ENCODE results near the gene SEMA6D. TPM values are rescaled to one million over a fixed set of nuclear protein-coding genes. Genes with fewer than 3 reads are reported as not detected.

The SEMA6D gene
- total RNA-seq, 1 donor from 2014 or later, result 4.0 TPM

DNA sequence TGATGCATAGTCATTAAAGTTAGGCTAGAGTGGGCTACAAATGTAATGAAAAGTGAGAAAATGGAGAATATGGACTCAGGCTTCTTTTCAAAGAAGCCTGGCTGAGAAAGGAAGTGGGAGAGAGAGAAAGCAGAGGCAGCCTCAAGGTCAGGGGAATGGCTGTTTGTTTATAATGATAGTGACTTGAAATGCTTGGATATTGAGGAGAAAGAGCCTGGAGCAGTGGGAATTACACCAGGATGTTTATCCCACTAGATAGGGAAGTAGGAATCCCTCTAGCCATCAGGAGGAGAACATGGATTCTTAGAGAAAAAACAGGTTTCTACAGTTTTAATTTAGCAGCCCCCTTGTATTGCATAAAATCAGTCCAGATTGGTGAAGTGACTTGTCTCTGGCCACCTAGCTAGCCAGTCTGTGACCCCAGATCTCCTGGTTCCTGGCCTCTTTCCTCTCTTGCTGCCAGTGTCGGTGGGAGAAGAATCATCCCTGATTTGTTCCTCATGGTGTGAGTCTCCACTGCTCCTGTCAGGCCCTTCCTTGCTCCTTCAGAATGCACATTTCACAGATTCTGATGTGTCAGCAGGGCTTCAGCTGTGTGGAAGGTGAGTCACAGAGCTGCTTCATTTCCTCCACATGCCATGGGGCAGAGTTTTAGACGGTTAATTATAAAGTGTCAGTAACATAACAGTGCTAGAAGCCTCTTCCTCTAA, 32.9 kb downstream of the SEMA6D start:
- H3K27ac ChIP-seq, result no peak overlapping the region
- no peaks in the 10 kb centered on the region for H3K36me3 ChIP-seq
- DNase-seq (ENCODE audit: low spot score in 2 of 2), result no peak
- no peak overlapping the region for H3K4me3 ChIP-seq
- intact Hi-C loops (cut with DNase I), result no loop called here
- H3K4me1 ChIP-seq, result no peaks in the 10 kb centered on the region
- no peaks in the 10 kb centered on the region for H3K27me3 ChIP-seq
- peaks cover 10 to 15% of the 10 kb centered on the region in 2 donors for H3K9me3 ChIP-seq
- TF ChIP-seq CTCF (IDR thresholded peaks at IDR 0.05), result no peak

GRCh38 chr15:47750740-47751262, 33.5 kb downstream of the SEMA6D start:
- Histone ChIP-seq H3K27me3 (no peaks in the 10 kb centered on the region), H3K9me3 (peaks cover 10 to 15% of the 10 kb centered on the region in 2 donors), H3K4me3 (no peak overlapping the region), H3K4me1 (no peaks in the 10 kb centered on the region), H3K27ac (no peak overlapping the region), H3K36me3 (no peaks in the 10 kb centered on the region)
- DNase-seq (ENCODE audit: low spot score in 2 of 2), result no peak
- intact Hi-C loops (cut with DNase I), result no loop called here
- no peak for TF ChIP-seq CTCF (IDR thresholded peaks at IDR 0.05)

- H3K27ac ChIP-seq, result no peak overlapping the region
- intact Hi-C loops (cut with DNase I), result no loop called here
- H3K4me1 ChIP-seq, result peaks cover 0 to 7% of the 10 kb centered on the region in 2 donors
- no peak for DNase-seq (ENCODE audit: low spot score in 2 of 2)
- no peaks in the 10 kb centered on the region for H3K36me3 ChIP-seq
- H3K4me3 ChIP-seq, result no peak overlapping the region
- no peaks in the 10 kb centered on the region for H3K27me3 ChIP-seq
- peaks cover 10 to 15% of the 10 kb centered on the region in 2 donors for H3K9me3 ChIP-seq
- TF ChIP-seq CTCF (IDR thresholded peaks at IDR 0.05), result no peak
Observed at GRCh38 chr15:47753591-47753990, 36.3 kb downstream of the SEMA6D start.

DNA sequence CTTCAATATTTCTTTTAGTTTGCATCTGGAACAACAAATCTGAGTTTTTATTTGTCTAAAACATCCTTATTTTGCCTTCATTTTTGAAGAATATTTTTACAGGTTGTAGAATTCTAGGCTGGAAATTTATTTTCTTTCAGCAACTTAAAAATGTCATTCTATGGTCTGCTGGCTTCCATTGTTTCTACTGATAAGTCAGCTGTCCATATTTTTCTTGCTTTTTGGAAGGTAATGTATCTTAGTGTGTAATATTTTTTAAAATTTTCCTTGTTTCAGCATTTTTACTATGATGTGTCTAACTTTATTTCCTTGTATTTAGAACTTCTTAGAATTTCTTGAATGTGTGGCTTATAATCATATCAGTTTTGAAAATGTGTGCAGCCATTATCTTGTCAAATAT, 37.0 kb downstream of the SEMA6D start:
- DNase-seq (ENCODE audit: low spot score in 2 of 2), result no peak

DNA sequence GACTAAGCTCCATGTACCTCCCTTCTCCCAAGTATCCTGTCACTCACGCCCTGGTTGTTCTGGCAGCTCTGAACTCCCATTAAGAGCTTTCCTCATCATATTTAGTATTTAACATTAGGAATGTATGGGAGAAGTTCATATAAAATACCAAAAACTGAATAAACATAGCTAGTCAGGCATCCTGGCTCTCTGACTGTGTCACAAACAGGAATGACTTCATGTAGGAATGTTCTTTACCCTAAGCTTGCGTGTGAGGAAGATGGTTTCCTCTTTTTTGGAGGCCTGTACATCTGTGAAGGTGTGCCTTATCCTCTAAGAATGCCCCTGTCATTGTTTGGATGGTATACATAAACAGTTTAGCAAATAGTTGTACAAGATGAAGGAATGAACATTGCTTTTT, 38.6 kb downstream of the SEMA6D start:
- DNase-seq (ENCODE audit: low spot score in 2 of 2), result no peak
- H3K4me3 ChIP-seq, result no peak overlapping the region
- intact Hi-C loops (cut with DNase I), result no loop called here
- no peak for TF ChIP-seq CTCF (IDR thresholded peaks at IDR 0.05)
- no peaks in the 10 kb centered on the region for H3K27me3 ChIP-seq
- peaks cover 0 to 11% of the 10 kb centered on the region in 2 donors for H3K36me3 ChIP-seq
- H3K27ac ChIP-seq, result no peak overlapping the region
- H3K4me1 ChIP-seq, result peaks cover 0 to 7% of the 10 kb centered on the region in 2 donors
- peaks cover 10 to 15% of the 10 kb centered on the region in 2 donors for H3K9me3 ChIP-seq

More for the DNA sequence above, 37.0 kb downstream of the SEMA6D start:
- no peak for TF ChIP-seq CTCF (IDR thresholded peaks at IDR 0.05)
- no peak overlapping the region for H3K27ac ChIP-seq
- no peaks in the 10 kb centered on the region for H3K27me3 ChIP-seq
- H3K36me3 ChIP-seq, result no peaks in the 10 kb centered on the region
- intact Hi-C loops (cut with DNase I), result no loop called here
- peaks cover 10 to 15% of the 10 kb centered on the region in 2 donors for H3K9me3 ChIP-seq
- peaks cover 0 to 7% of the 10 kb centered on the region in 2 donors for H3K4me1 ChIP-seq
- no peak overlapping the region for H3K4me3 ChIP-seq
